Activated naive CD8-positive, alpha-beta T cell treated with anti-CD3 and anti-CD28 coated beads, Interleukin-2, amount 50 U/mL, for 16 hours (primary cell): Measurements from ENCODE around the gene MRPL52.
"Not testable (repeated sequence)": the region's sequence is repeated elsewhere in the genome, so short reads cannot be mapped to it uniquely, and the experiment has no call there.

Experiments
- DNase-seq: peaks from one replicate; pipeline ENCODE4 v3.0.0-alpha.2; 2020; ENCODE audit warnings: low read depth, low spot score

MRPL52 gene

DNA sequence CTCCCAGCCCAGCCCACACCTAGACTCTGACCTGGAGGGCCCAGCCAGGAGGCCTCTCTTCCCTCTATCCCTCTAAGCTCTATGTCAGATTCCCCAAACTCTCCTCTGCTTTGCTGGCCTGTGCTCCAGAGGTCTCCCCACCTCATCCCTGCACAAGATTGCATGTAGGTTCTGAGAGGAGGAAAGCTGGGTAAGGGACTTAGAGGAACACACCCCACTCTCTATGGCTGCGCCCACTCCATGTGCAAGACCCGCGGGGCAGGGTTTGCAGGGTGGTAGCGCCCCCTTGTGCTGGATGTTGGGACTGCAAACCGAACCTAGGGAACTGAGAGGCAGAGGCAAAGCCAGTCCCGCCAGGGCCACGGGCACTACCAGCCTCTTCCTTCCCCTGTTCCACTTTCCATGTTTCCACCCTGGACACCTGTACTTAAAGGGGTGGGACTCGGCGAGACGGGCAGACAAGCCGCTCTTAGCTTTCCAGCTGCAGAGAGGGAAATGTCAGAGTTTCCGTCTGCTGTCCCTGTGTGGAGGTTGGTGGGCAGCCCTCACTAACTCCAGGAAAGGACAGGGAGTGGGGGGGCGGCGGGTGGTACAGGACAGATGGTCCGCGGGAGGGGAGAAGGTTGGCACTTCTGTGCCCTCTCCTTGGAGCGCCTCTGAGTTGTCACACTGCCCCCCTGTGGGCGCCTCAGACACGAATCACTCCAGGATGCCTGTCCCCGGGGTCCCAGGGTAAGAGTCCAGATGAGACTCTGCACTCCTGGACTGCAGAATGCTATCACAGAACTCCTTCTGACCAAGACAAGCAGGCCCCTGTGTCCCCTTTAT is 23.5 kb downstream of the MRPL52 start:
- DNase-seq = peak; percentile 88

- not testable (repeated sequence) for DNase-seq
Measured at GRCh38 chr14:22854296-22854695, 24.6 kb downstream of the MRPL52 start.

DNA sequence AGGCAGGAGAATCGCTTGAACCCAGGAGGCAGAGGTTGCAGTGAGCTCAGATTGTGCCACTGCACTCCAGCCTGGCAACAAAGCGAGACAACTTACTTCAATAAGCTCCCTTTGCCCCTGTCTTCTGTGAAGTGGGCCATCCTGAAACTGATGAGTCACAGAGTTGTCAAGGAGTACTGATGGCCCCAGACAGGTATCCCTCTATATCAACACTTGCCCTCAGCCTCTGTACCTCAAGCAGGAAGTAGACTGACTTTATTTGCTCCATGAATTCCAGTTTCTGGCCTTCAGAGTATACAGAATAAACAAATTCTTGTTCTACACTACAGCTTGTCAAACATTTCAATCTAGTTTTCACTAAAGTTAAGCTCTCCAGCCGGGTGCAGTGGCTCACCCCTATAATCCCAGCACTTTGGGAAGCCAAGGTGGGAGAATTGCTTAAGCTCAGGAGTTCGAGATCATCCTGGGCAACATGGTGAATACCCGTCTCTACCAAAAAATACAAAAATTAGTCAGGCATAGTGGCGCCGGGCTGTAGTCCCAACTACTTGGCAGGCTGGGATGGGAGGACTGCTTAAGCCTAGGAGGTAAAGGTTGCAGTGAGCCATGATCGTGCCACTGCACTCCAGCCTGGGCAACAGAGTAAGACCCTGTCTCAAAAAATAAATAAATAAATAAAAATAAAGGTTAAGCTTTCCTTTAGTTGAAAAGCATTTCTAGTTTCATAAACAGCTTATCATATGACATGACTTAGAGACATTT is 25.5 kb downstream of the MRPL52 start:
- DNase-seq = no peak

GRCh38 chr14:22856428-22856827 is 26.7 kb downstream of the MRPL52 start:
- DNase-seq = no peak

- not testable (repeated sequence) for DNase-seq
Measured at GRCh38 chr14:22860377-22860776, 30.7 kb downstream of the MRPL52 start.

GRCh38 chr14:22861651-22862050 is 32.0 kb downstream of the MRPL52 start:
- DNase-seq = no peak

DNA sequence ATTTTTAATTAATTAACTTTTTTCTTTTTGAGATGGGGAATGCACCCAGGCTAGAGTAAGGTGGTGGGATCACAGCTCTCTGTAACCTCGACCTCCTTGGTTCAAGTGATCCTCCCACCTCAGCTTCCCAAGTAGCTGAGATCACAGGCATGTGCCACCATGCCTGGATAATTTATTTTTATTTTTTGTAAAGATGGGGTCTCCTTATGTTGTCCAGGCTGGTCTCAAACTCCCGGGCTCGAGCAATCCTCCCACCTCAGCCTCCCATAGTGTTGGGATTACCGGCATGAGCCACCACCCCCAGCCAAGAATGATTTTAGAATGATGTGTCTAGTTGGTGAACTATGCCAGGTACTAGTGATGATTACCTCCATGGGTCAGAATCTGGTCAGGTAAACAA is 35.3 kb downstream of the MRPL52 start:
- no peak for DNase-seq

DNA sequence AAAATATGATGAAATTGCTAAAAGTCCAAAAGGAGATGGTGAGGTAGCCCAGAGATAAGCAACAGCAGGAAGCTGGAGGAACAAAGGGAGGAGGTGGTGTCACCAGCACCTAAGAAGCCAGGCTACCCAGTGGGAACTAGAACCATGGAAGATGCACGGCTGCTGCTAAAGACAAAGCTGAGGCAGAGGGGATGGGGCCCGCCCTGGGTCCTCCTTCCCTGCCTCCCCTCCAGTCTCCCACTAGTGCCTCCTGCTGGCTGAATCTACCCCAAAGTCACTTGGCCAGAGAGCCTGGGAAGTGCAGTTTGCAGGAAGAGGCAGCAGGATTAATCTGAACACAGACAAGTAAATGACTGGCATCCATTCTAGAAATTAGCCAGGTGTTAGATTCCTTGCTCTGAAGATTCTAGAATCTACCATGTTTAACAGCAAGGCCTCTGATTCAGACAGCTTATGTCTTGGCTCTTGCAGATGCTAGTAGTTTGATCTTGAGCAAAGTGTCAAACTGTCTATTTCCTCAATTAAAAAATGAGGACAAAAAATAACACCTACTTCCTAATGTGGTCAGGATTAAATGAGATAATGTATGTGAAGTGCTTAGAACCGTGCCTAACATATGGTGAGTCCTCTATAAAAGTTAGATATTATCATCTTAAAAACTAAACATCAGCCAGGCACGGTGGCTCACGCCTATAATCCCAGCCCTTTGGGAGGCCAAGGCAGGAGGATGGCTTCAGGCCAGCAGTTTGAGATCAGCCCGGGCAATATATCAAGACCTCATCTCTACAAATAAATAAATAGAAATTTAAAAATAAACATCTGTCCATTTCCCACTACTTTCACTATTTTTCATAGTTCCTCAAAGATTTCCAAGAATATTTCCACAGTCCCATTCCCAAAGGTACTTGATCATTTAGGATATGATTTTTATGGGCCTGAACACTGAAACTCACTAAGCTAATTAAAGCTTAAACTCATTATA is 36.0 kb downstream of the MRPL52 start:
- DNase-seq = no peak

GRCh38 chr14:22866874-22867273 is 37.2 kb downstream of the MRPL52 start:
- DNase-seq = no peak

DNA sequence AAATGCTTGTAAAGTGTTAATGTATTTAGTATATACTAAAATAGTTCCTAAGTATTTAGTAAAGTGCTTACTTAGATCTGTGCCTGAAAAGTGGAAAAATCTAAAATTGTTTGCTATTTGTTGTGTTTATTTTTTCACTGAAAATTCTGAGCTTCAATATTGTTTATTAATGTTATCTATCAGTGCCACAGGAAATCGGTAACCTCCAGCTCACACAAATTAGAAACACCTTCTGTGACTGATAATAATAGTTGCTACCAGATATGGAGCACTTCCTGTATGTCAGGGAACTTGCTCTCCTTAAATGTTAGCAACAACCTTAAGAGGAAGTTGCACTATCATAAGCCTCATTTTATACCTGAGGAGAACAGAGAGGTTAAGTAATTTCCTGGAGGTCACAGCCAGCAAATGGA is 41.1 kb downstream of the MRPL52 start:
- no peak for DNase-seq

GRCh38 chr14:22871224-22872032 is 41.7 kb downstream of the MRPL52 start, which contains the start of gene LRP10:
LRP10 (plus strand) TSS chr14:22871740; CDS start chr14:22872304, 564 bp downstream.
- peak; percentile 46 for DNase-seq

GRCh38 chr14:22872033-22872832 is 42.5 kb downstream of the MRPL52 start:
- DNase-seq = peak; percentile 42

DNA sequence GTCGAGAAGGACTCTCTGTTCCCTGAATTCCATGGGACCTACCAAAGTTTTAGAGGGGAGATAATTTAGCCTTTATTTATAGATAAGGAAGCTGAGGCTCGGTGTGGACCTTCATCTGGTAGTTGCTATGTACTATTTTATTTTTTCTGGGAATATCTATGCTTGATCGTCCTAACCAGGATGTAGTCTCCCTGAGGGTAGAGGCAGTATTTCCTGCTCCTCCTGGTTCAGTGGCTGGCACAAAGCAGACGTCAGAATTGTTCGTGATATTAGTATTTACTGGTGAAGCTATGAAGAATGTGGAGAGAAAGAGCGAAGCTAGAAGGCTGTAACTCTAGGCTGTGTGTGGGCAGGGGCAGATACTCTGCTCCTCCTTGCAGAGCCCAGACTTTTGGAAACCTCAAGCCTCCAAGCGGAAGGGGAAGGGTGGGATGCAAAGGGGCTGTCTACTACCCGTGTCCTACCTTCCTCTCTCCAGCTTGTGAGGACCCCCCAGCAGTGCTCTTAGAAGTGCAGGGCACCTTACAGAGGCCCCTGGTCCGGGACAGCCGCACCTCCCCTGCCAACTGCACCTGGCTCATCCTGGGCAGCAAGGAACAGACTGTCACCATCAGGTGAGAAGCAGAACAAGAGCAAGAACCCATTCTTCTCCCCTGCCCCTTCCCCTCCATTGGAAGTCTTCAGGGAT is 43.3 kb downstream of the MRPL52 start:
- no peak for DNase-seq

DNA sequence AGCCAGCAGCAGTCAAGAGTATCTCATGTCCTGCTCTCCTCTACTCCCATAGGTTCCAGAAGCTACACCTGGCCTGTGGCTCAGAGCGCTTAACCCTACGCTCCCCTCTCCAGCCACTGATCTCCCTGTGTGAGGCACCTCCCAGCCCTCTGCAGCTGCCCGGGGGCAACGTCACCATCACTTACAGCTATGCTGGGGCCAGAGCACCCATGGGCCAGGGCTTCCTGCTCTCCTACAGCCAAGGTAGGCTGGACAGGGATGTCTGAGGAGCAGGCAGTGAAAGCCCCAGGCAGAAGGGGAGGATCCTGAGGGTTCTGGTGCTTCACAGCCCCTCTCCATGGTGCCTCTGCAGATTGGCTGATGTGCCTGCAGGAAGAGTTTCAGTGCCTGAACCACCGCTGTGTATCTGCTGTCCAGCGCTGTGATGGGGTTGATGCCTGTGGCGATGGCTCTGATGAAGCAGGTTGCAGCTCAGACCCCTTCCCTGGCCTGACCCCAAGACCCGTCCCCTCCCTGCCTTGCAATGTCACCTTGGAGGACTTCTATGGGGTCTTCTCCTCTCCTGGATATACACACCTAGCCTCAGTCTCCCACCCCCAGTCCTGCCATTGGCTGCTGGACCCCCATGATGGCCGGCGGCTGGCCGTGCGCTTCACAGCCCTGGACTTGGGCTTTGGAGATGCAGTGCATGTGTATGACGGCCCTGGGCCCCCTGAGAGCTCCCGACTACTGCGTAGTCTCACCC is 45.5 kb downstream of the MRPL52 start:
- no peak for DNase-seq

GRCh38 chr14:22875748-22876319 is 46.1 kb downstream of the MRPL52 start:
- DNase-seq = no peak

GRCh38 chr14:22877000-22877501 is 47.4 kb downstream of the MRPL52 start:
- DNase-seq = no peak

- no peak for DNase-seq
Measured at GRCh38 chr14:22878271-22879246, 48.9 kb downstream of the MRPL52 start.
